Posterior vena cava (tissue), 2 donors: ENCODE results near the gene MAPK12. TPM values are rescaled to one million over a fixed set of nuclear protein-coding genes. Genes with fewer than 3 reads are reported as not detected.

Experiments
- DNase-seq: peaks from one replicate; pipeline ENCODE4 v3.0.0-alpha.2; 2020; ENCODE audit warnings: low spot score
- intact Hi-C, 2 donors: fragments of 100-400 bp; cut with DNase I; formaldehyde crosslinking; loops; one replicate each; pipeline versions ENCODE4 v1.14.1 to v1.14.2; 2022 to 2023
- total RNA-seq, 2 donors: library from RNA; stranded (reverse); fragmentation: NEBNext Ultra II Directional; extraction: Animal tissue kit (Norgen Biotek cat#: 25700); gene quantifications; one replicate each; pipeline ENCODE4 v1.2.1, GENCODE V29; 2021
- donor health status: DM: yes; HTN: yes; CAD: no.
- donor health status: DM: yes; HTN: yes; CAD: no.

MAPK12 gene
- total RNA-seq, 2 donors from 2014 or later: 10.4 to 13.2 TPM

GRCh38 chr22:50258361-50259292, 2.9 kb downstream of the MAPK12 start:
- intact Hi-C loops: loop anchor here in 1 of 2 donors (10.0 kb wide), 1 partner anchor 246 kb away; the partner anchor contains the start of genes LMF2 and NCAPH2
- DNase-seq: no peak

DNA sequence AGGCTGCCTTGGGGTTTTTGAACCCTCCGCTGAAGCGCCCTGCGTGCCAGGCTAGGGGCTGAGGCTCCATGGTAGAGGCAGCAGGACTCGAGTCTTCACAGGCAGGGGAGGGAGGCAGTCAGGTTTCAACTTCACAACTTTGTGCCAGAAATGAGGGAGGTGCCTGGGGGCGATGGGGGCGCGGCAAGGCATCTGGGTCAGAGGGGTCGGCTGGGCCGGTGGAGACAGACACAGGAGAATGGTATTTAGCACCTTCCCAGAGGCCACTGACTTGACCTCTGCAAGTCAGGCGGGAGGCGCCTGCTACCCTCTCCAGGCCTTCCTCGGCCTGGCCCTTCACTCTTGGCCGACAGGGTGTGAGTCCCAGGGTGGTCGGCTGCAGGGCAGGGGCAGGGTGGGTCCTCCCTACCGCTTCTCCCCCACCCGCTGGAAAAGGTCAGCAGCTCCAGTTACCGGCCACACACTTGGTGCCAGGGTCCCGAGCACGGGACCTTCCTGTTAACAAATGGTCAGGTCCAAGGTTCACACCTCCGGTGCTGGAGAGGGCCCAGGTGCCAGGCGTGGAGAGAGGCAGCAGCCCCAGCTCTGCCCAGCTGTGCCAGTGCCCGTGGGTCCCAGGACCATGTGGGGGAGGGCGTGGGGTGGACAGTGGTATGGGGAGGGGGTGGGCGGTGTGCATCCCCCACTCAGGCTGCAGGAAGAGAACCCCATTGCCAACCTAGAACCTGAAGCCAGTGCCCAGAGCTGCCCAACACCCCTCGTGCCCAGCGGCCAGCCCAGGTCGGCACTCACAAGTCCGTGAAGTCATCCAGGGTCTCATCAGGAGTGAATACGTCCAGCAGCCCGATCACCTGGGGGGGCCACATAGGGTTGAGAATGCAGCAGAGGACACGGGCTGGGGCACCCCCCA, 3.8 kb downstream of the MAPK12 start:
- intact Hi-C loops: loop anchor here (1.0 to 10.0 kb wide), 2 partner anchors 40 to 247 kb away; partner anchors contain the start of genes LMF2 (in 1 of the 2) and NCAPH2 (in 1 of the 2)

DNA sequence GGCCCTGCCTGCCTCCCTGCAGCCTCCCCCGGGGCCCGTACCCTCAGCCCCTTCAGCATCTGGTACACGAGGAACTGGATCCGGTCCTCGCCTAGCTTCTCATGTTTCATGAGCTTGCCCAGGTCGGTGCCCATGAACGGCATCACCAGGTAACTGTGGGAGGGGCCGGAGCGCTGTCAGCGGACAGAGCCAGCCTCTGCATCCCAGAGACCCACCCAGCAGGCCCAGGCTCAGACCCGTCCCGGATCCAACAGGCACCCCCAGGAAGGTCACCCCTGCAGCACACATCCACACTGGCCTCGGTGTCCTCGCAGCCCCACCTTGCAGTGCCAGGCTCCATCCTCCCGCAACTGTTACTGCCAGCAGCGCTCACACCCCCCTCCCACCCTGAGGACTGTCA, 4.4 kb downstream of the MAPK12 start:
- intact Hi-C loops: loop anchor here (1.0 to 10.0 kb wide), 2 partner anchors 40 to 248 kb away; partner anchors contain the start of genes LMF2 (in 1 of the 2) and NCAPH2 (in 1 of the 2)
- no peak for DNase-seq

More for the DNA sequence above, 3.8 kb downstream of the MAPK12 start:
- no peak for DNase-seq

DNA sequence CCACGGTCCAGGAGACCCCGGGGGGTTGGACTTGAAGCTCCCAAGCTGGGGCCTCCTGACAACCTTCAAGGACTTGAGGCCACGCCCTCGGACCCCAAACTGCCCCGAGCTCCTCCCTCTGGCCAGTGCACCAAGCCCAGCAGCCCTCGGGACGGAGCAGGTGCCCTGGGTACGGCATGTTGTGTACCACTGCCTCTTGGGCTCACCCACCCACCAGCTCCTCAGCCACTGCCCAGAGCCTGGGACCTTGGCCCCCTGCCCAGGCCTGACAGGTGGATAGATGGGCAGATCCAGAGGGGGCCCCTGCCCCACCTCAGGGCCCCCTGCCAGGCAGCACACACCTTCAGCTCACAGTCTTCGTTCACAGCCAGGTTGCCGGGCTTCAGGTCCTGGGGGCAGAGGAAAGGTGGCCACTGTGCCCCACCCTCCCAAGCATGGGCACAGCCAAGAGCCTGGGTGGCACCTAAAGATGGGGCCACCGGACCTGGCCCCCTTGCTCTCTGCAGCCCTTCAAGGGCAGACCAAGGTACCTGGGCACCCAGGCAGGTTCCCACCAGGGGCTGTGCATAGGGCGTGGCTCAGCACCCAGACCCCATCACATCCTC, 5.1 kb downstream of the MAPK12 start:
- intact Hi-C loops: loop anchor here in 1 of 2 donors (10.0 kb wide), 1 partner anchor 248 kb away; the partner anchor contains the start of genes LMF2 and NCAPH2
- DNase-seq: no peak

- no peak for DNase-seq
Observed at GRCh38 chr22:50255607-50256006, 5.9 kb downstream of the MAPK12 start.

GRCh38 chr22:50255099-50255498, 6.4 kb downstream of the MAPK12 start:
- no peak for DNase-seq
- intact Hi-C loops: loop anchor here in 1 of 2 donors (10.0 kb wide), 1 partner anchor 250 kb away; the partner anchor contains the start of genes LMF2 and NCAPH2

More at GRCh38 chr22:50255607-50256006, 5.9 kb downstream of the MAPK12 start:
- intact Hi-C loops: loop anchor here in 1 of 2 donors (10.0 kb wide), 1 partner anchor 249 kb away; the partner anchor contains the start of genes LMF2 and NCAPH2

- intact Hi-C loops: loop anchor here in 1 of 2 donors (5.0 to 10.0 kb wide), 2 partner anchors 88 to 251 kb away; partner anchors contain the start of genes LMF2, NCAPH2 and PPP6R2
Observed at GRCh38 chr22:50253941-50254340, 7.5 kb downstream of the MAPK12 start.

DNA sequence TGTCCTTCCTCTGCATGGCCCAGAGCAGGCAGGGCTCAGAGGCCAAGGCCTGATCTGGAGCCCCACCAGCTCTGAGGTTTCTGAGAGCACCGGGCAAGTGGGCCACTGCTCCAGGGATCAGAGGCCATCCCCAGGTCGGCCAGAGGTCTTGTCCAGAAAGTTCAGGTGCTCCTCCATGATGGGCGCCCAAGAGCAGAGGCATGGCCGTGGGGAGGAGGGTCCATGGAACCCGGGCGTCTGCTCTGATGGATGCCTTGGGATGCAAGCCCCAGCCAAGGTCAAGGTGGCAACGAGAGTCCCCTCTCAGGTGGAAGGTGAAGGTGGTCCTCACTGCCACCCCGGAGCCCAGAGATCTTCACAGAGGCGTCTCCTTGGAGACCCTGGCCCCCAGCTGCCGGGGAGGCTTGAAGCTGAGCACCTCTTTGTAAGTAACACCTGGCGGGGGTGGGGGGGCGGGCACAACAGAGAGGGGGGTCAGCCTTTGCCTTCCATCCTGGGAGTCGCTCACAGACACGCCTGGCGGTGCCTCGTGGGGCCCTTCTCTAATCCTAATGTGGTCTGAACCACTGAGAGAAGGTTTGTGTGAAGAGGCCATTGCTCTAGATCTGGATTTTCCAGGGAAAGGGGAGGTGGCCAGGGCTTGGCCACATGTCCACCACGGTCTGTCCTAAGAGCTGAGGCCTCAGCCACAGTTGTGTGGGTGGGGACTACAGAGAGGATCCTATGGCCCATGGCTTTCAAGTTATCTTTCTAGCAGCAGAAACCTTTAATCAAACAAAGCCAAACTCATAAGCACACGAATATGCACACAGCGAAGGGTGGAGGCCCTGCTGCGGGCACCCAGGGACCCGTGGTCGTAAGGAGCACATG, 8.2 kb downstream of the MAPK12 start:
- intact Hi-C loops: loop anchor here in 1 of 2 donors (5.0 to 10.0 kb wide), 2 partner anchors 89 to 252 kb away; partner anchors contain the start of genes LMF2, NCAPH2 and PPP6R2
- DNase-seq: no peak

More at GRCh38 chr22:50253941-50254340, 7.5 kb downstream of the MAPK12 start:
- no peak for DNase-seq

GRCh38 chr22:50252082-50253045, 9.1 kb downstream of the MAPK12 start:
- no peak for DNase-seq

DNA sequence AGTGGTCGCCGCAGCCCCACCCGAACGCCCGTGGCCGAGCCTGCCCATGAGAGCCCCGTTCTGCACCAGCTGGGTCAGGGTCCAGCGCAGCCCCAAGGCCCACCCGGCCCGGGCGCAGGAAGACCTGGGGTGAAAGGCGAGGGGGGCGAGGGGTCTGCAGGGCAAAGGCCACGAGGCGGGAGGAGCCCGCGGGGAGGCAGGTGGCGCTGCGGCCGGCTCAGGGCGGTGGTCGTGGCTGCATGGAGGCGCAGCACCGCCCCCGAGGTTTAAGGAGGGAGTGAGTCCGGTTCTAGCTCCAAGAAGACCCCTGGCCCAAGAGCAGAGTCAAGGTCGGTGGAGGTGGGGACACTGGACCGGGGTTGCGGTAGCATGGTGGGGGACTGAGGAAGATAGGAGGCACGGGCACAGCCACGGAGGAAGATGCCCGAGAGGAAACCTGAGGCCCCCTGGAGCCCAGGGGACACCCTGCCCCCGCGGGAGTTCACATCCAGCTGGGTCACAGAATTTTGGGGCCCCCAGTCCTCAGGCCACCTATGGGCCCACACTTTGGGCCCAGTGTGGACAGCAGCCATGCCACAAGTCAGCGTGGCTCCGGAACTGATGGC, 9.9 kb downstream of the MAPK12 start:
- intact Hi-C loops: loop anchor here in 1 of 2 donors (5.0 to 10.0 kb wide), 2 partner anchors 91 to 253 kb away; partner anchors contain the start of genes LMF2, NCAPH2 and PPP6R2

More at GRCh38 chr22:50252082-50253045, 9.1 kb downstream of the MAPK12 start:
- intact Hi-C loops: loop anchor here in 1 of 2 donors (5.0 to 10.0 kb wide), 2 partner anchors 90 to 252 kb away; partner anchors contain the start of genes LMF2, NCAPH2 and PPP6R2

GRCh38 chr22:50250555-50251476, 10.7 kb downstream of the MAPK12 start, which contains the start of gene HDAC10:
Gene HDAC10, minus strand, starts transcription at chr22:50251265. Its CDS starts 233 bp downstream, at chr22:50251032.
- DNase-seq: peak; percentile 95
- intact Hi-C loops: loop anchor here in 1 of 2 donors (5.0 to 10.0 kb wide), 2 partner anchors 91 to 254 kb away; partner anchors contain the start of genes LMF2, NCAPH2 and PPP6R2

More for the DNA sequence above, 9.9 kb downstream of the MAPK12 start:
- DNase-seq: no peak

- intact Hi-C loops: loop anchor here in 1 of 2 donors (5.0 to 10.0 kb wide), 2 partner anchors 92 to 255 kb away; partner anchors contain the start of genes LMF2, NCAPH2 and PPP6R2
- no peak for DNase-seq
Observed at GRCh38 chr22:50250249-50250554, 11.3 kb downstream of the MAPK12 start.

- no peak for DNase-seq
- intact Hi-C loops: loop anchor here (5.0 to 10.0 kb wide), 3 partner anchors 93 to 255 kb away; partner anchors contain the start of genes LMF2 (in 1 of the 2), NCAPH2 (in 1 of the 2), PPP6R2 (in 1 of the 2) and SBF1 (in 1 of the 2)
Observed at GRCh38 chr22:50249341-50250248, 11.9 kb downstream of the MAPK12 start.
